ENCODE results near the gene HIVEP3. TPM values are rescaled to one million over a fixed set of nuclear protein-coding genes. Genes with fewer than 3 reads are reported as not detected.

HIVEP3 gene
- total and polyA plus RNA-seq, 7 donors: 0.70 to 3.4 (median 2.1) TPM

- Histone ChIP-seq H3K27ac (no peak overlapping the region), H3K4me3 (no peak overlapping the region), H3K36me3 (ENCODE audit: insufficient read depth in 1 of 2, low read depth in 1 of 2) (no peaks in the 10 kb centered on the region), H3K9me3 (no peaks in the 10 kb centered on the region), H3K27me3 (ENCODE audit: insufficient read depth in 3 of 3, low read length in 2 of 3) (no peaks in the 10 kb centered on the region), H3K4me1 (no peaks in the 10 kb centered on the region)
- 82 to 88% (median 86%) methylated on average over 7 of the region's 7 CpGs for WGBS, 3 donors
- intact Hi-C loops (cut with DNase I): no loop called here
- no peak for TF ChIP-seq CTCF (IDR thresholded peaks at IDR 0.05)
- DNase-seq (no peak), ATAC-seq (no peak)
Measured at GRCh38 chr1:41464885-41465284, 453.8 kb downstream of the HIVEP3 start.

- TF ChIP-seq CTCF (IDR thresholded peaks at IDR 0.05): no peak
- Histone ChIP-seq H3K36me3 (ENCODE audit: insufficient read depth in 1 of 2, low read depth in 1 of 2) (no peaks in the 10 kb centered on the region), H3K27ac (no peak overlapping the region), H3K27me3 (ENCODE audit: insufficient read depth in 3 of 3, low read length in 2 of 3) (no peaks in the 10 kb centered on the region), H3K9me3 (no peaks in the 10 kb centered on the region), H3K4me1 (no peaks in the 10 kb centered on the region), H3K4me3 (no peak overlapping the region)
- DNase-seq: no peak
- 71 to 97% (median 82%) methylated on average over 2 of the region's 2 CpGs for WGBS, 3 donors
- intact Hi-C loops (cut with DNase I): no loop called here
- no peak for ATAC-seq
Measured at GRCh38 chr1:41463516-41463915, 455.2 kb downstream of the HIVEP3 start.

- H3K27me3 ChIP-seq (ENCODE audit: insufficient read depth in 3 of 3, low read length in 2 of 3): no peaks in the 10 kb centered on the region
- DNase-seq (no peak), ATAC-seq (no peak)
- H3K36me3 ChIP-seq (ENCODE audit: insufficient read depth in 1 of 2, low read depth in 1 of 2): no peaks in the 10 kb centered on the region
- intact Hi-C loops (cut with DNase I): no loop called here
- H3K4me1 ChIP-seq: peaks cover under 1% of the 10 kb centered on the region
- H3K27ac ChIP-seq: no peak overlapping the region
- 95 to 98% (median 98%) methylated on average over 2 of the region's 2 CpGs for WGBS, 3 donors
- H3K9me3 ChIP-seq: no peaks in the 10 kb centered on the region
- TF ChIP-seq CTCF (IDR thresholded peaks at IDR 0.05): no peak
- H3K4me3 ChIP-seq: no peak overlapping the region
Measured at GRCh38 chr1:41462680-41463004, 456.1 kb downstream of the HIVEP3 start.

GRCh38 chr1:41461790-41462679 lies 456.7 kb downstream of the HIVEP3 start:
- Histone ChIP-seq H3K27me3 (ENCODE audit: insufficient read depth in 3 of 3, low read length in 2 of 3) (no peaks in the 10 kb centered on the region), H3K9me3 (no peaks in the 10 kb centered on the region), H3K4me1 (peaks cover 7% of the 10 kb centered on the region), H3K27ac (no peak overlapping the region), H3K4me3 (no peak overlapping the region), H3K36me3 (ENCODE audit: insufficient read depth in 1 of 2, low read depth in 1 of 2) (no peaks in the 10 kb centered on the region)
- intact Hi-C loops (cut with DNase I): no loop called here
- WGBS, 3 donors: 61 to 71% (median 69%) methylated on average over 4 of the region's 4 CpGs
- no peak for ATAC-seq
- no peak for TF ChIP-seq CTCF (IDR thresholded peaks at IDR 0.05)
- no peak for DNase-seq
